Measurements from ENCODE around the gene USP13.
"Not testable (repeated sequence)": the region's sequence is repeated elsewhere in the genome, so short reads cannot be mapped to it uniquely, and the experiment has no call there.

The USP13 gene

DNA sequence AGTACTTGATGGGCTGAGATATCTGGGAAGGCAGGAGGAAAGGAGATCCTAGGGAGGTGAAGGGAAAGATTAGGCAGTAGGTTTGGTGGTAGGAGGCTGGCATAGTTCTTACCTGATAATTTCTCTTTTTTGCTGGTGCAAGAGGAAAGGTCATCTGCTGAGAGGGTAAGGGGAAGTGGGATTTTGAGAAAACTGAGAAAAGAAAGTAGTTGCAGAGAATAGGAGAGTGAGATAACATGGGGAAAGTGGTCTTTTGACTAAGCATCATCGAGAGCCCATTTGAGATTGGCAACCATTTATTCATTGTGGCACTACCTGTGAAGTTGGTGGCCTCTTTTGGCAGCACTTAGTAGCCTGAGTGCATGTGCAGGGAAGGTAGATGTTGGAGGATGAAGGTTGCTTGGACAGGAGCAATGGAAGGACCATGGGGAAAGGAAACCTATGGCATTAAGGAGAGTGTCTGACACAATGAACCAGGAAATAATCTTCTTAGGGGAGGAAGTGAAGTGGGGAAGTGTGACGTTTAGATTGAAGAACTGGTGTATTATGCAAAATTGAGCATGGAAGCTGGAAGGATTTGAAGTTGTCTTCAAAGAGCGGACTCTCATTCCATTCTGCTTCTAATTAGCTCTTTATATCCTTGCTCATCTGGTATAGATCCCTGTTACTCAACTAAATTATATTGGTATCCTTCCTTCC, 21.9 kb upstream of the USP13 start:
- ChIA-PET CTCF (interaction anchor here (2.2 kb wide), 1 partner anchor 19 kb away, joined by 7 read pairs; no protein-coding TSS in a partner anchor), POLR2A (no interaction called here)
- TF ChIP-seq, protein P1, sequence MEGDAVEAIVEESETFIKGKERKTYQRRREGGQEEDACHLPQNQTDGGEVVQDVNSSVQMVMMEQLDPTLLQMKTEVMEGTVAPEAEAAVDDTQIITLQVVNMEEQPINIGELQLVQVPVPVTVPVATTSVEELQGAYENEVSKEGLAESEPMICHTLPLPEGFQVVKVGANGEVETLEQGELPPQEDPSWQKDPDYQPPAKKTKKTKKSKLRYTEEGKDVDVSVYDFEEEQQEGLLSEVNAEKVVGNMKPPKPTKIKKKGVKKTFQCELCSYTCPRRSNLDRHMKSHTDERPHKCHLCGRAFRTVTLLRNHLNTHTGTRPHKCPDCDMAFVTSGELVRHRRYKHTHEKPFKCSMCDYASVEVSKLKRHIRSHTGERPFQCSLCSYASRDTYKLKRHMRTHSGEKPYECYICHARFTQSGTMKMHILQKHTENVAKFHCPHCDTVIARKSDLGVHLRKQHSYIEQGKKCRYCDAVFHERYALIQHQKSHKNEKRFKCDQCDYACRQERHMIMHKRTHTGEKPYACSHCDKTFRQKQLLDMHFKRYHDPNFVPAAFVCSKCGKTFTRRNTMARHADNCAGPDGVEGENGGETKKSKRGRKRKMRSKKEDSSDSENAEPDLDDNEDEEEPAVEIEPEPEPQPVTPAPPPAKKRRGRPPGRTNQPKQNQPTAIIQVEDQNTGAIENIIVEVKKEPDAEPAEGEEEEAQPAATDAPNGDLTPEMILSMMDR (IDR thresholded peaks at IDR 0.05; ENCODE audit: control extremely low read depth, extremely low read depth, low read depth, missing control alignments) = no peak
- DNase-seq (ENCODE audit: extremely low spot score) = no peak

DNA sequence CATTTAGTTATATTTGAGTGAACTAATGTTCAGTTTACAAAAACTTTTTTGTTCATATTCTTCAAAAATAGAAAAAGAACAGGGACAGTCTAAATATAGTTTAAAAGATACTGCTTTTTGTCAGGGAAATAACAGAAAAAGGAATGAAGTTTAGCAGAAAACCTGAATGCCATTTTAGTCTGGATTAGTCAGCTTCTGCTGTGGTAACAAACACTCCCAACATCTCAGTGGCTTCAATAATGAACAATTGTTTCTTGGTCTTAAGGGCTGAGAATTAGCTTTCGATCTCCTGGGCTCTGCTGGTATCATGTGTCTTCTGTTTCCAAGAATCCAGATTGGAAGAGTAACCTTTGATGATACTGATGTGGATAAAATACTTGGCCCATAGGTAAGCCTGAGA, 12.4 kb upstream of the USP13 start:
- POLR2A ChIA-PET = no interaction called here
- CTCF ChIA-PET = no interaction called here
- no peak for DNase-seq (ENCODE audit: extremely low spot score)
- TF ChIP-seq, protein P1 (IDR thresholded peaks at IDR 0.05; ENCODE audit: control extremely low read depth, extremely low read depth, low read depth, missing control alignments) = no peak

DNA sequence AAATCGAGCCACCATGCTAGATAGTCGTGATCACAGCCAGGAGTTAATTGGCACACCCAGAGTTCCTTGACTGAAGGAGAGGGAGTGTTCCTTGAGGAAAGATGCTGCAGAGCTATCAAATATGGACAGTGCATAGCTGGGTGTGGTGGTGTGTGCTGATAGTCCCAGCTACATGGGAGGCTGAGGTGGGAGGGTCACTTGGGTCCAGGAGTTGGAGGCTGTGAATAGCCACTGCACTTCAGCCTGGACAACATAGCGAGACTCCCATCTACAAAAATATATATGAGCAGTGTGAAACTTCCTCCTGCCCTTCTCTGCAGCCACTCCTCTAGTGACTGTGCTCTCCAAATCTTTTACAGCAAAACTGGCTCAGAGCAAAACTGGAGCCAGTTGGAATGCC, 10.0 kb upstream of the USP13 start:
- no peak for DNase-seq (ENCODE audit: extremely low spot score)
- ChIA-PET CTCF (interaction anchor here (2.1 kb wide), 1 partner anchor 10 kb away, joined by 4 read pairs; the partner anchor contains the start of gene USP13), POLR2A (no interaction called here)
- TF ChIP-seq, protein P1 (IDR thresholded peaks at IDR 0.05; ENCODE audit: control extremely low read depth, extremely low read depth, low read depth, missing control alignments) = no peak

DNA sequence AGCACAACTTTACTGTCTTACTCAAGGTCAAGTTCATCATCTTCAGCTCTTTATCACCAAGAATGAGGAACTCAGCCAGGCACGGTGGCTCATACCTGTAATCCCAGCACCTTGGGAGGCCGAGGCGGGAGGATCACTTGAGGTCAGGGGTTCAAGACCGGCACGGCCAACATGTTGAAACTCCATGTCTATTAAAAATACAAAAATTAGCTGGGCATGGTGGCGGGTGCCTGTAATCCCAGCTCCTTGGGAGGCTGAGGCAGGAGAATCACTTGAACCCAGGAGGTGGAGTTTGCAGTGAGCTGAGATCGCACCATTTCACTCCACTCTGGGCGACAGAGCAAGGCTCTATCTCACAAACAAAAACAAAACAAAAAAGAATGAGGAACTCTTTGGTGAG, 9.0 kb upstream of the USP13 start:
- CTCF ChIA-PET = interaction anchor here (1.5 to 2.1 kb wide), 2 partner anchors 8 to 9 kb away, joined by 4 read pairs; partner anchors contain the start of gene USP13
- POLR2A ChIA-PET = not testable (repeated sequence)

GRCh38 chr3:179646177-179646576, 6.7 kb upstream of the USP13 start:
- POLR2A ChIA-PET = no interaction called here
- no peak for DNase-seq (ENCODE audit: extremely low spot score)
- CTCF ChIA-PET = no interaction called here
- TF ChIP-seq, protein P1 (IDR thresholded peaks at IDR 0.05; ENCODE audit: control extremely low read depth, extremely low read depth, low read depth, missing control alignments) = no peak

More for the DNA sequence above, 9.0 kb upstream of the USP13 start:
- not testable (repeated sequence) for DNase-seq (ENCODE audit: extremely low spot score)

- ChIA-PET POLR2A (no interaction called here), CTCF (interaction anchor here (1.4 to 2.9 kb wide), 2 partner anchors 9 to 10 kb away, joined by 4 to 24 read pairs; no protein-coding TSS in a partner anchor)
- DNase-seq (ENCODE audit: extremely low spot score) = no peak
- TF ChIP-seq, protein P1 (IDR thresholded peaks at IDR 0.05; ENCODE audit: control extremely low read depth, extremely low read depth, low read depth, missing control alignments) = no peak
These were observed 973 bp upstream of the USP13 start for GRCh38 chr3:179651687-179652446.
